GM19468 (cell line): ENCODE results near the gene ITPR1.

Experiments
- ATAC-seq: cut with Tn5 transposase; IDR thresholded peaks from one replicate; pipeline ENCODE4 v1.9.1; 2021; ENCODE audit warnings: mild to moderate bottlenecking, moderate library complexity, moderate number of reproducible peaks; ENCODE audit not compliant: unreplicated experiment; ENCODE audit errors: extremely low read depth

The ITPR1 gene

GRCh38 chr3:4508048-4508981 lies 15.2 kb downstream of the ITPR1 start:
- ATAC-seq: peak; percentile 73

GRCh38 chr3:4509043-4509442 lies 15.9 kb downstream of the ITPR1 start:
- ATAC-seq: no peak

GRCh38 chr3:4509983-4510755 lies 17.0 kb downstream of the ITPR1 start:
- no peak for ATAC-seq

GRCh38 chr3:4511491-4512262 lies 18.5 kb downstream of the ITPR1 start:
- ATAC-seq: no peak

- ATAC-seq: no peak
Observed at GRCh38 chr3:4512895-4513616, 19.9 kb downstream of the ITPR1 start.

GRCh38 chr3:4514321-4514720 lies 21.2 kb downstream of the ITPR1 start:
- no peak for ATAC-seq

- no peak for ATAC-seq
Observed at GRCh38 chr3:4514916-4515315, 21.8 kb downstream of the ITPR1 start.

- no peak for ATAC-seq
Observed at GRCh38 chr3:4515916-4516579, 22.9 kb downstream of the ITPR1 start.

- ATAC-seq: no peak
Observed at GRCh38 chr3:4517093-4517492, 23.9 kb downstream of the ITPR1 start.

- no peak for ATAC-seq
Observed at GRCh38 chr3:4517643-4518311, 24.6 kb downstream of the ITPR1 start.

- ATAC-seq: no peak
Observed at GRCh38 chr3:4520033-4520816, 27.1 kb downstream of the ITPR1 start.

- ATAC-seq: no peak
Observed at GRCh38 chr3:4522947-4523346, 29.8 kb downstream of the ITPR1 start.

GRCh38 chr3:4523710-4524698 lies 30.9 kb downstream of the ITPR1 start:
- ATAC-seq: no peak

- no peak for ATAC-seq
Observed at GRCh38 chr3:4525560-4526223, 32.5 kb downstream of the ITPR1 start.

- ATAC-seq: no peak
Observed at GRCh38 chr3:4528320-4528719, 35.2 kb downstream of the ITPR1 start.

GRCh38 chr3:4528819-4529600 lies 35.9 kb downstream of the ITPR1 start:
- no peak for ATAC-seq
